ENCODE data around the gene MEMO1.

GRCh38 chr2:31903109-31903780, 107.6 kb downstream of the MEMO1 start:
- TF ChIP-seq CTCF (IDR thresholded peaks at IDR 0.05) (no peak), POLR2A (IDR thresholded peaks at IDR 0.05) (no peak)
